Measurements from ENCODE around the gene PLEKHA7.

The PLEKHA7 gene

DNA sequence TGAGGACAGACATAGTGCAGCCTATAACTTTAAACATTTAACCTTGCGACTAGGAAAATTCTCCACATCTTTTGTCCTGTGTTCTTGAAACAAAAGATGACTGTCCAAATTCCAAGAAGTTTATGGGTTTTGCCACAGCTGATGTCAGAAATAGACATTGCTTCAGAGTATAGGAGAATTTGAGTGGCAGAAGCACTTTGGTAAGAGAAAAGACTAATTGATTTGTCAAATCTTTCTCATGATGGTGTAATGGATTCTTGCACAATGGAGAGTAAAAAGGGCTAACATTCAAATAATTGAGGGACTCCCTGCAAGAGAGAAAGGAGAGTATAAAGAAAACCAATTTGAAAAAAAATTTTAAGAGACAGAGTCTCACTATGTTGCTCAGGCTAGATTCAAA lies 250.5 kb downstream of the PLEKHA7 start:
- Histone ChIP-seq H3K27me3 (replicated peaks) (no peaks in the 10 kb centered on the region), H3K4me3 (ENCODE audit: low read depth, low read length) (no peak overlapping the region), H3K36me3 (replicated peaks) (no peaks in the 10 kb centered on the region), H3K27ac (no peak overlapping the region)
- no peak for DNase-seq
- in situ Hi-C loops (cut with HindIII; ENCODE audit: low pct_ligation_motif_present, low sequenced_read_pairs), result no loop called here
- TF ChIP-seq, protein P1, sequence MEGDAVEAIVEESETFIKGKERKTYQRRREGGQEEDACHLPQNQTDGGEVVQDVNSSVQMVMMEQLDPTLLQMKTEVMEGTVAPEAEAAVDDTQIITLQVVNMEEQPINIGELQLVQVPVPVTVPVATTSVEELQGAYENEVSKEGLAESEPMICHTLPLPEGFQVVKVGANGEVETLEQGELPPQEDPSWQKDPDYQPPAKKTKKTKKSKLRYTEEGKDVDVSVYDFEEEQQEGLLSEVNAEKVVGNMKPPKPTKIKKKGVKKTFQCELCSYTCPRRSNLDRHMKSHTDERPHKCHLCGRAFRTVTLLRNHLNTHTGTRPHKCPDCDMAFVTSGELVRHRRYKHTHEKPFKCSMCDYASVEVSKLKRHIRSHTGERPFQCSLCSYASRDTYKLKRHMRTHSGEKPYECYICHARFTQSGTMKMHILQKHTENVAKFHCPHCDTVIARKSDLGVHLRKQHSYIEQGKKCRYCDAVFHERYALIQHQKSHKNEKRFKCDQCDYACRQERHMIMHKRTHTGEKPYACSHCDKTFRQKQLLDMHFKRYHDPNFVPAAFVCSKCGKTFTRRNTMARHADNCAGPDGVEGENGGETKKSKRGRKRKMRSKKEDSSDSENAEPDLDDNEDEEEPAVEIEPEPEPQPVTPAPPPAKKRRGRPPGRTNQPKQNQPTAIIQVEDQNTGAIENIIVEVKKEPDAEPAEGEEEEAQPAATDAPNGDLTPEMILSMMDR (IDR thresholded peaks at IDR 0.05; ENCODE audit: low read depth, low read length, missing control alignments), result no peak

DNA sequence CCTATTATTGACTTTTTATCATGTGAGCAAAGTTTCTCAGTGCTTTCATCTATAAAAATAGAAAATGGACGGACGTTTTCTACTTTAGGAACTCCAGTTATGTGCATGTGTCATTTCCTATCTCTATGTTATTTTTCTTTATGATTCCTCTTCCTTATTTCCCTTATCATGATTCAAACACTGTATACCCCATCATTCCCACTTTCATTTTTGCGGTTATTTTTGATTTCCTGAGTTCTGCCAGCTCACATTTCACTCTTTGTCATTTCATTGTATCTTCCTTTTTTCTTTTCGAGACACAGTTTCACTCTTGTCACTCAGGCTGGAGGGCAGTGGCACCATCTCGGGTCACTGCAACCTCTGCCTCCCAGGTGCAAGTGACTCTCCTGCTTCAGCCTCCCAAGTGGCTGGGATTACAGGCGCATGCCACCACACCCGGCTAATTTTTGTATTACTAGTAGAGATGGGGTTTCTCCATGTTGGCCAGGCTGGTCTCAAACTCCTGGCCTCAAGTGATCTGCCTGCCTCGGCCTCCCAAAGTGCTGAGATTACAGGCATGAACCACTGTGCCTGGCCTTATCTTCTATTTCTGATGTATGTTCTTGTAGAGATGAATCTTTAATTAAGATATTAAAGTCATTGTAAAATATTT lies 254.2 kb downstream of the PLEKHA7 start:
- Histone ChIP-seq H3K36me3 (replicated peaks) (peaks cover 12% of the 10 kb centered on the region), H3K4me3 (ENCODE audit: low read depth, low read length) (no peak overlapping the region), H3K27ac (peak overlapping the region; percentile 60), H3K27me3 (replicated peaks) (no peaks in the 10 kb centered on the region)
- no peak for DNase-seq
- TF ChIP-seq, protein P1 (IDR thresholded peaks at IDR 0.05; ENCODE audit: low read depth, low read length, missing control alignments), result no peak
- in situ Hi-C loops (cut with HindIII; ENCODE audit: low pct_ligation_motif_present, low sequenced_read_pairs), result no loop called here

DNA sequence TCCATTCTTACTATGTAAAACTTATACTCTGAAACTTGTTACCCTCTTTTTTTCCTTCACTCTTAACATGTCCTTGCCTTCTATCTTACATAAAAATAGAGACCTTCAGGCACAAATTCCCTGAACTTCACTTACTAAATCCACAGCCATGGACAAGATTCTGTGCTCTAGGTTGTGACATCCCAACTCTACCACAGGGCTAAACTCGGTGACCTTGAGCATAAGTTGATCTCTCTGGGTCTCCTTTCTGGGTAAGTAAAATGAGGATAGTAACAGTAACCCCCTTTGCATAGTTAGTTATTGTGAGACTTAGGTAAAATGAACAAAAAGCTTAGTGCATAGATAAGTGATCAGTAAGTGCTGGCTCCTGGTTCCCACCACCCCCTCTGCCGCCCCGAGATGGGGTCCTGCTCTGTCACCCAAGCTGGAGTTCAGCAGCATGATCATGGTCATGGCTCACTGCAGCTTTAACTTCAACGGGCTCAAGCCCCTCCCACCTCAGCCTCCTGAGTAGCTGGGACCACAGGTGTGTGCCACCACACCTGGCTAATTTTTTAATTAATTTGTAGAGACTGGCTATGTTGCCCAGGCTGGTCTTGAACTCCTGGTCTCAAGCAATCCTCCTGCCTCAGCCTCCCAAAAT lies 255.7 kb downstream of the PLEKHA7 start:
- in situ Hi-C loops (cut with HindIII; ENCODE audit: low pct_ligation_motif_present, low sequenced_read_pairs), result no loop called here
- DNase-seq, result no peak
- Histone ChIP-seq H3K27ac (no peak overlapping the region), H3K27me3 (replicated peaks) (no peaks in the 10 kb centered on the region), H3K36me3 (replicated peaks) (peaks cover 20% of the 10 kb centered on the region), H3K4me3 (ENCODE audit: low read depth, low read length) (no peak overlapping the region)
- TF ChIP-seq, protein P1 (IDR thresholded peaks at IDR 0.05; ENCODE audit: low read depth, low read length, missing control alignments), result no peak

DNA sequence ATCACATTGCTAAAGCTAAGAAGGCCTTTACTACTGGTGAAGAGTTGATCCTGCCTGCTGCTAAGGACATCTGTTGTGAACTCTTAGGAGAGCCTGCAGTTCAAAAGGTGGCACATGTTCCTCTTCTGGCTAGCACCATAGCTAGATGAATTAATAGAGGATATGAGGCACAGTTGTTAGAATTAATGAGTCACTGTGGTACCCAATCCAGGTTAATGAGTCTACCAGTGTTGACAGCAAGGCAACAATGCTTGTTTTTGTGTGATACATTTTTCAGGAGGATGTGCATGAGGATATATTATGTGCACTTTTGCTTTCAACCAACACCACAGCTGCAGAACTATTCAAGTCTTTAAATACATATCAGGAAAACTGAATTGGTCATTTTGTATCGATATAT lies 263.8 kb downstream of the PLEKHA7 start:
- Histone ChIP-seq H3K27me3 (replicated peaks) (no peaks in the 10 kb centered on the region), H3K27ac (no peak overlapping the region), H3K4me3 (ENCODE audit: low read depth, low read length) (no peak overlapping the region), H3K36me3 (replicated peaks) (peaks cover 74% of the 10 kb centered on the region)
- no peak for DNase-seq
- TF ChIP-seq, protein P1 (IDR thresholded peaks at IDR 0.05; ENCODE audit: low read depth, low read length, missing control alignments), result no peak
- in situ Hi-C loops (cut with HindIII; ENCODE audit: low pct_ligation_motif_present, low sequenced_read_pairs), result no loop called here

DNA sequence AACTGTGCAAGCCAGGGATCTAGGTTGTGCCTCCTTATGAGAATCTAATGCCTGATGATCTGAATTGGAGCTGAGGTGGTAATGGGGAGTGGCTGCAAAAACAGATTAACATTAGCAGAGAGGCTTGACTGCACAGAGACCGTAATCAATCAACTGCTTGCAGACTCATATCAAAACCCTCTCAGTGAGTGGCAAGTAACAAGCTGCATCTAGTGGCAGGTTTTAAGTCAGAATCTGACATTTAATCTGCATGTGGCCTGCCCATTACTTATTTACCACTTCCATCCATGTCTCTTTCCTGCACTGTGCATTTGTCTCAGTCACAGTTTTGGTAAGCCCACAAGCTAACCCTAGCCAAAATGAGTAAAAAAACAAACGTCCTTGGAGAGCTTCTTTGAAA lies 264.5 kb downstream of the PLEKHA7 start:
- in situ Hi-C loops (cut with HindIII; ENCODE audit: low pct_ligation_motif_present, low sequenced_read_pairs), result no loop called here
- Histone ChIP-seq H3K27ac (no peak overlapping the region), H3K36me3 (replicated peaks) (peaks cover 74% of the 10 kb centered on the region), H3K27me3 (replicated peaks) (no peaks in the 10 kb centered on the region), H3K4me3 (ENCODE audit: low read depth, low read length) (no peak overlapping the region)
- TF ChIP-seq, protein P1 (IDR thresholded peaks at IDR 0.05; ENCODE audit: low read depth, low read length, missing control alignments), result no peak
- no peak for DNase-seq
